Esophagus squamous epithelium (tissue), 5 donors: Measurements from ENCODE around the gene PYROXD2. TPM values are rescaled to one million over a fixed set of nuclear protein-coding genes. Genes with fewer than 3 reads are reported as not detected.

ENCODE experiments used
- DNase-seq: peaks from one replicate; lab custom pipeline; 2025; lab: John Stamatoyannopoulos, UW
- H3K27ac ChIP-seq, 4 donors: fragments of 200-600 bp; sonication (generic); one replicate each; pipeline ENCODE4 v1.5.1; 2016 to 2019; ENCODE audit warnings: mild to moderate bottlenecking in 1 of 4
- H3K27me3 ChIP-seq, 4 donors: fragments of 200-600 bp; sonication (generic); 1 replicate in 3 of 4; 2 replicates in 1 of 4; pipeline versions ENCODE4 v1.5.1 to v1.6.0; 2017 to 2021; ENCODE audit warnings: antibody characterized with exemption in 1 of 4
- H3K36me3 ChIP-seq, 3 donors: fragments of 200-600 bp; sonication (generic); one replicate each; pipeline ENCODE4 v1.5.1; 2016 to 2019
- H3K4me1 ChIP-seq, 3 donors: fragments of 200-600 bp; sonication (generic); one replicate each; pipeline ENCODE4 v1.5.1; 2017 to 2019
- H3K4me3 ChIP-seq, 4 donors: fragments of 200-600 bp; sonication (generic); 1 replicate in 3 of 4; 2 replicates in 1 of 4; pipeline ENCODE4 v1.5.1; 2016 to 2019; ENCODE audit warnings: mild to moderate bottlenecking in 2 of 4, moderate library complexity in 1 of 4
- H3K9me3 ChIP-seq, 3 donors: fragments of 200-600 bp; sonication (generic); one replicate each; pipeline ENCODE4 v1.5.1; 2016 to 2019
- CTCF ChIP-seq, 6 experiments: fragments of 450-650 bp in 4 of 6; fragments of 200-600 bp in 2 of 6; sonication (generic) in 2 of 6; IDR thresholded peaks; one replicate each; pipeline ENCODE4 v1.5.1; 2016 to 2019; ENCODE audit warnings: antibody characterized with exemption in 6 of 6, mild to moderate bottlenecking in 4 of 6, moderate library complexity in 4 of 6
- POLR2A ChIP-seq, 4 donors: fragments of 450-650 bp; IDR thresholded peaks; one replicate each; pipeline ENCODE4 v1.6.1; 2017; ENCODE audit warnings: antibody characterized with exemption in 4 of 4, mild to moderate bottlenecking in 4 of 4, moderate library complexity in 3 of 4
- WGBS, 2 donors: methylation state at CpG; one replicate each; pipeline ENCODE4 v1.1.5; 2018; 5-methylcytosine and 5-hydroxymethylcytosine counted together
- intact Hi-C: fragments of 100-400 bp; cut with DNase I; formaldehyde crosslinking; loops from one replicate; pipeline ENCODE4 v1.15.0; 2022
- total RNA-seq, 4 donors: library from RNA; depleted of rRNA; stranded (reverse); fragments of >200 nt; gene quantifications; one replicate each; pipeline ENCODE4 v1.1.0, GENCODE V29; 2016
- donor health status: DM: yes; HTN: yes; CAD: no.

Gene PYROXD2
- total RNA-seq, 4 donors from 2014 or later, result 1.6 to 7.7 (median 3.9) TPM

- Histone ChIP-seq H3K27me3 (no peaks in the 10 kb centered on the region), H3K9me3 (no peaks in the 10 kb centered on the region), H3K4me3 (no peak overlapping the region), H3K27ac (no peak overlapping the region), H3K36me3 (no peaks in the 10 kb centered on the region), H3K4me1 (peaks cover 15 to 38% (median 16%) of the 10 kb centered on the region in 3 donors)
- TF ChIP-seq POLR2A (IDR thresholded peaks at IDR 0.05), result no peak
- no peak for TF ChIP-seq CTCF (IDR thresholded peaks at IDR 0.05)
- DNase-seq, result no peak
- intact Hi-C loops, result no loop called here
- 86 to 100% methylated on average over 2 to 4 of the region's 10 CpGs for WGBS, 2 donors
These were observed 4.2 kb downstream of the PYROXD2 start for GRCh38 chr10:98410759-98411158.

GRCh38 chr10:98410135-98410743 is 4.7 kb downstream of the PYROXD2 start:
- 89 to 99% methylated on average over 3 of the region's 4 CpGs for WGBS, 2 donors
- Histone ChIP-seq H3K4me1 (peaks cover 11 to 34% (median 12%) of the 10 kb centered on the region in 3 donors), H3K4me3 (no peak overlapping the region), H3K9me3 (no peaks in the 10 kb centered on the region), H3K27me3 (no peaks in the 10 kb centered on the region), H3K27ac (no peak overlapping the region), H3K36me3 (no peaks in the 10 kb centered on the region)
- TF ChIP-seq POLR2A (IDR thresholded peaks at IDR 0.05), result no peak
- TF ChIP-seq CTCF (IDR thresholded peaks at IDR 0.05), result no peak
- intact Hi-C loops, result no loop called here
- DNase-seq, result no peak

- intact Hi-C loops, result no loop called here
- peaks cover 0 to 29% (median 10%) of the 10 kb centered on the region in 3 donors for H3K4me1 ChIP-seq
- 90% methylated on average over 4 of the region's 4 CpGs for WGBS, 2 donors
- H3K9me3 ChIP-seq, result no peaks in the 10 kb centered on the region
- no peak for DNase-seq
- no peaks in the 10 kb centered on the region for H3K36me3 ChIP-seq
- no peak overlapping the region for H3K27ac ChIP-seq
- no peaks in the 10 kb centered on the region for H3K27me3 ChIP-seq
- TF ChIP-seq POLR2A (IDR thresholded peaks at IDR 0.05), result no peak
- TF ChIP-seq CTCF (IDR thresholded peaks at IDR 0.05), result no peak
- no peak overlapping the region for H3K4me3 ChIP-seq
These were observed 6.2 kb downstream of the PYROXD2 start for GRCh38 chr10:98408799-98409198.

- peaks cover 0 to 5% (median 0%) of the 10 kb centered on the region in 3 donors for H3K36me3 ChIP-seq
- peaks cover 0 to 26% (median 10%) of the 10 kb centered on the region in 3 donors for H3K4me1 ChIP-seq
- H3K4me3 ChIP-seq, result no peak overlapping the region
- no peak for DNase-seq
- WGBS, 2 donors, result 93 to 96% methylated on average over 14 to 15 of the region's 18 CpGs
- no peak overlapping the region for H3K27ac ChIP-seq
- intact Hi-C loops, result no loop called here
- TF ChIP-seq POLR2A (IDR thresholded peaks at IDR 0.05) (no peak), CTCF (IDR thresholded peaks at IDR 0.05) (no peak)
- H3K9me3 ChIP-seq, result no peaks in the 10 kb centered on the region
- no peaks in the 10 kb centered on the region for H3K27me3 ChIP-seq
These were observed 7.2 kb downstream of the PYROXD2 start for GRCh38 chr10:98407744-98408241.

- H3K27ac ChIP-seq, result no peak overlapping the region
- peaks cover 0 to 25% (median 10%) of the 10 kb centered on the region in 3 donors for H3K4me1 ChIP-seq
- WGBS, 2 donors, result 60 to 72% methylated on average over 6 to 12 of the region's 23 CpGs
- H3K4me3 ChIP-seq, result no peak overlapping the region
- intact Hi-C loops, result no loop called here
- no peaks in the 10 kb centered on the region for H3K9me3 ChIP-seq
- no peaks in the 10 kb centered on the region for H3K27me3 ChIP-seq
- no peak for TF ChIP-seq POLR2A (IDR thresholded peaks at IDR 0.05)
- no peak for TF ChIP-seq CTCF (IDR thresholded peaks at IDR 0.05)
- no peak for DNase-seq
- peaks cover 0 to 9% (median 0%) of the 10 kb centered on the region in 3 donors for H3K36me3 ChIP-seq
These were observed 7.8 kb downstream of the PYROXD2 start for GRCh38 chr10:98407017-98407743.
